Activated naive CD8-positive, alpha-beta T cell treated with anti-CD3 and anti-CD28 coated beads for 36 hours (primary cell): ENCODE measurements around the gene ARHGEF16. TPM values are rescaled to one million over a fixed set of nuclear protein-coding genes. Genes with fewer than 3 reads are reported as not detected.

ENCODE experiments used
- DNase-seq: peaks from one replicate; pipeline ENCODE4 v3.0.0; 2021
- H3K27ac Mint-ChIP-seq: one replicate; pipeline ENCODE4 v1.8.0; 2022; ENCODE audit warnings: mild to moderate bottlenecking, moderate library complexity, mixed read lengths
- H3K27me3 Mint-ChIP-seq: one replicate; pipeline ENCODE4 v1.8.0; 2022; ENCODE audit warnings: mild to moderate bottlenecking, mixed read lengths
- H3K36me3 Mint-ChIP-seq: one replicate; pipeline ENCODE4 v1.8.0; 2021; ENCODE audit warnings: mild to moderate bottlenecking, mixed read lengths
- H3K4me1 Mint-ChIP-seq: one replicate; pipeline ENCODE4 v1.8.0; 2021; ENCODE audit warnings: mixed read lengths
- H3K4me3 Mint-ChIP-seq: one replicate; pipeline ENCODE4 v1.8.0; 2022; ENCODE audit warnings: mild to moderate bottlenecking, moderate library complexity, mixed read lengths
- H3K9me3 Mint-ChIP-seq: one replicate; pipeline ENCODE4 v1.8.0; 2022; ENCODE audit warnings: mixed read lengths
- total RNA-seq, 2 experiments: library from RNA; stranded (reverse); gene quantifications; one replicate each; pipeline ENCODE4 v1.2.3, GENCODE V29; 2021

Gene ARHGEF16
- total RNA-seq, 2 experiments from 2014 or later: 0.12 TPM; not detected in 1

GRCh38 chr1:3521426-3521825 lies 67.0 kb downstream of the ARHGEF16 start:
- Mint-ChIP-seq H3K4me3 (no peak overlapping the region), H3K27me3 (no peaks in the 10 kb centered on the region), H3K27ac (no peak overlapping the region), H3K4me1 (no peaks in the 10 kb centered on the region), H3K36me3 (no peaks in the 10 kb centered on the region), H3K9me3 (no peaks in the 10 kb centered on the region)
- DNase-seq: no peak

DNA sequence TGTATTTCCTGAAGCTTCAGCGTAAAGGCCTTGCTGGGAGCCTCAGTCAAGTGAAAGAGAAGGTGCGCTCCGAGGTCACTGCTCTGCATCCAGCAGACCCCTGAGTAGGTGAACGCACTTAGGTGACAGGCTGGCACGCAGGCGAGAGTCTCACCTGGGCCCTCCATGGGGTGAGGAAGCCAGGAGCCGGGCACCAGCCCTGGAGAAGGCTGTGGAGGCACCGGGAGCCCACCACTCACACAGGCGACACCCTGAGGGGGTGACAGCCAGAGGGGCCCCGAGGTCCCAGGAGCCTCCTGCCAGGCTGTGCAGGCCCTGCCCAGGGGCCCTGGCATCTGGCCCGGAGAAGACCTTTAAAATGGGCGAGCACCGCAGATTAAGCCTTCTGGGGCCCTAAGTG lies 67.6 kb downstream of the ARHGEF16 start:
- Mint-ChIP-seq H3K36me3 (no peaks in the 10 kb centered on the region), H3K27ac (no peak overlapping the region), H3K9me3 (no peaks in the 10 kb centered on the region), H3K4me3 (no peak overlapping the region), H3K27me3 (no peaks in the 10 kb centered on the region), H3K4me1 (no peaks in the 10 kb centered on the region)
- DNase-seq: no peak

GRCh38 chr1:3522564-3523265 lies 68.2 kb downstream of the ARHGEF16 start:
- no peaks in the 10 kb centered on the region for H3K4me1 Mint-ChIP-seq
- H3K36me3 Mint-ChIP-seq: no peaks in the 10 kb centered on the region
- H3K27me3 Mint-ChIP-seq: no peaks in the 10 kb centered on the region
- no peak for DNase-seq
- no peak overlapping the region for H3K27ac Mint-ChIP-seq
- no peaks in the 10 kb centered on the region for H3K9me3 Mint-ChIP-seq
- H3K4me3 Mint-ChIP-seq: no peak overlapping the region

DNA sequence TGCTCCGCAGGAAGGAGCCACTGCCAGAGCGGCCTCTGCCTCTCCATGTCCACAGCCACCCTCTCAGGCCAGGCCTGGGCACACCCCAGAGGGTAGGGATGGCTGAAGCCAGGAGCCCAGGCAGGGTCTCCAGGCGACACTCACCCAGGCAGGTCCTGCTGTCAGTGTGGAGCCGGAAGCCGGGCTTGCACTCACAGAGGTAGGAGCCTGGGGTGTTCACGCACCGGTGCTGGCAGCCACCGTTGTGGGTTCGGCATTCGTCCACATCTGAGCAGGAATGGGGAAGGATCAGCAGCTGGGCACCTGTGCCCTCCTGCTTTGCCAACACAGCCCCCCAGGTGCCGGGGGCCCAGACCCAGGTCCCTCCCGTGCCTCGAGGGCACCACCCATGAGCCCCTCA lies 69.5 kb downstream of the ARHGEF16 start:
- no peak for DNase-seq
- no peaks in the 10 kb centered on the region for H3K4me1 Mint-ChIP-seq
- H3K9me3 Mint-ChIP-seq: no peaks in the 10 kb centered on the region
- no peak overlapping the region for H3K27ac Mint-ChIP-seq
- H3K27me3 Mint-ChIP-seq: no peaks in the 10 kb centered on the region
- no peak overlapping the region for H3K4me3 Mint-ChIP-seq
- no peaks in the 10 kb centered on the region for H3K36me3 Mint-ChIP-seq

- Mint-ChIP-seq H3K27me3 (no peaks in the 10 kb centered on the region), H3K9me3 (no peaks in the 10 kb centered on the region), H3K4me1 (no peaks in the 10 kb centered on the region), H3K4me3 (no peak overlapping the region), H3K36me3 (no peaks in the 10 kb centered on the region), H3K27ac (no peak overlapping the region)
- no peak for DNase-seq
Measured at GRCh38 chr1:3524556-3525203, 70.2 kb downstream of the ARHGEF16 start.

DNA sequence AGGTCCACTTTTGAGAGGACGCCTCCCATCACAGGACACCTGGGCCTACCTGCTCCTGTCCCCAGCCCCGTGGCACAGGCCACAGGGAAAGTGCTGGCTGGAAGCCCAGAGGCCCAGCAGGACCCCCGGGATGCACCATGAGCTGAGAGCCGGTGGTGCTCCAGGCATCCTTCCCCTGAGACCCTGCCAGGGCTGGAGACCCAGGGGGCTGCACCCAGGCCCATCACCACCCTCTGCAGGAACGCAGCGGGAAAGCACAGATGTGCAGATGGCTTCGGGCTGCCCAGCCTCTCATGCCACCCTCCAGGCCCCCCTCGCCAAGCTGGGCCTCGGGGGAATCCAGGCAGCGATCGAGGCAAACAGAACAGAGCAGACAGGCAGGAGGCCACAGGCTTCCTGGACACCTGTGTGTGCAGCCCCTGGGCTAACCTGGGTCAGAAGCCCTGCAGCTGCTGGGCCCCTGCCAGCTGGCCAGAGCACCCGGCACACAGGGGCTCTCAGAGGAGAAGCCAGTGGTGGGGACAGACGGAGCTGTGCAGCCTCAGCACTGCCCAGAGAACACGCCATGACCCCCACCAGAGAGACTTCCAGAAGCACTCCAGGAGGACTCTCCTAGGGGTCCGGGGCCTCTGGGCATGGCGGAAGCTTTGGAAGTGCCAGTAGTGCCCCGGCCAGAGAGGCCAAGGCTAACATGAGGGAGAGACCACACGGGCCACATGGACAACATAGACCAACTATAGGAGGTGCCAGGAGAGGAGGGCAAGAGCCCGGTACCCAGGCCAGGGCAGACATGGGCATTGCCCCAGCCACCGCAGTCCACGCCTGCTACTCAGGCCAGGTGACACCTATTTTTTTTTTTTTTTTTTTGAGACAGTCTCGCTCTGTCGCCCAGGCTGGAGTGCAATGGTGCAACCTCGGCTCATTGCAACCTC lies 71.4 kb downstream of the ARHGEF16 start:
- Mint-ChIP-seq H3K9me3 (no peaks in the 10 kb centered on the region), H3K4me3 (no peak overlapping the region), H3K27me3 (no peaks in the 10 kb centered on the region), H3K27ac (no peak overlapping the region), H3K36me3 (no peaks in the 10 kb centered on the region), H3K4me1 (peaks cover 4% of the 10 kb centered on the region)
- DNase-seq: no peak

- Mint-ChIP-seq H3K4me3 (no peak overlapping the region), H3K27ac (no peak overlapping the region)
Measured at GRCh38 chr1:3527774-3528173, 73.3 kb downstream of the ARHGEF16 start.

DNA sequence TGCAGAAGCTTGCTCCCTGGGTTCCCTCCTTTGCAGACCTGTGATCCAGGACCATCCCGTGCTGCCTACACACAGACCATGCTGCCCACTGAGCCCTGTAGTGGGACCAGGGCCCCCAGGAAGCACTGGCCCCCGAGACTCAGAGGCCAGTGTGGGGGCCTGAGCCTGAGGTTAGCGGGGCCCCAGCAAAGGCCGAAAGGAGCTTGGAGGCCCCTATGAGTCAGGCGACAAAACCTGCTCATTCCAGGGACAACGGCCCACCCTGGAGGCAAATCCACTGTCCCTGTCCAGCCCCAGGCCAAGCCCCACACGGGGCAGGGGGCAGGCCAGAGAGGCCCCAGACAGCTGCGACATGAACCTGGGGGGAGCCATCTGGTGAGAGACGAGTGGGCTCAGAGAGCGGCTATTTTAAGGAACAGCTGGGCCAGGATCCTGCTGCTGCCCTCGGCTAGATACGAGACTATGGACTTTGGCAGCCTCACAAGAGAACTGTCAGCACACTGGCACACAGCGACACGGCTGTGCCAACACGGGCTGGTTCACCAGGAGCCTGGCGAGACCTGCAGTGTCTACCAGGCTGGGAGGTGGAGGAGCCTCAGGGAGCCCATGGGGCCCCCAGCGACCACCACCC lies 74.7 kb downstream of the ARHGEF16 start:
- Mint-ChIP-seq H3K36me3 (no peaks in the 10 kb centered on the region), H3K27ac (no peak overlapping the region), H3K4me3 (no peak overlapping the region), H3K27me3 (no peaks in the 10 kb centered on the region), H3K4me1 (peaks cover 6% of the 10 kb centered on the region), H3K9me3 (no peaks in the 10 kb centered on the region)
- no peak for DNase-seq

More at GRCh38 chr1:3527774-3528173, 73.3 kb downstream of the ARHGEF16 start:
- Mint-ChIP-seq H3K36me3 (no peaks in the 10 kb centered on the region), H3K9me3 (no peaks in the 10 kb centered on the region), H3K4me1 (peaks cover 6% of the 10 kb centered on the region), H3K27me3 (no peaks in the 10 kb centered on the region)
- no peak for DNase-seq

DNA sequence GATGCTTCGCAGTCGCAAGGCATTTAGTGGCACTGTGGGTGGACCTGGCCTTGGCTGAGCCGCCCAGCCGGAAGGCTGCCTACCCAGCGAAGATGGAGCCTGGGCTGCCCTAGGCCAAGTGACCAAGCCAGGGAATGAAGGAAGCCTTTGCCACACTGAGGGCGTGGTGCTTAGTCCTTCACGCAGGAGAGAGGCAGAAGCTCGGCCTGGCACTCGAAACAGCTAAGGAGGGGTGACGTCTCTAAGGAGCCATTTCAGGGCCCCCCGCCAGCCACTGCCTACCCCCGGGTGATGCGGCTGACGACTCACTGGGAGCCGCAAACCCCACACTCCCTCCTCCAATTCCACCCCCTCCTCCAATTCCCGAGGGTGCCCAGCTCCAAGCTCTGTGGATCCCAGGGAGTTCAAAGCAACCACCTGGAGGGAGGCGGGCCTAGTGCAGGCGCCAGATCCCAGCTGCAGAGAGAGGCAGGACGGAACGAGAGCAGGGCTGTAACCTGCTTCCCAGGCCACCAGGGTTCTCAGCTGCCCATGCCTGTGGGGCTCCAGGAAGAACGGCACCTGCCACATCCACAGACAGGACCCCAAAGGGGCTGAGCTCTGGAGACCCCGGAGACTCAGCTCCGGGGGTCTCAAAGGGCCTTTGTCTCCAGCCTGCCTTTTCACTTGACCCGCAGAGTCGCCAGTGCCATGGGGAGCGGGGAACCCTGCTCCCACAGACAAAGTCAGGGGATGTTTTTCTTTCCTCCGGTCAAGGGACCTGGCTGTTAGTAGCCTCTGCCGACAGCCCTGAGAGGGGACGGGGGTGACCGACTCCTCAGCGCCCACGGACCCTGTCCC lies 75.8 kb downstream of the ARHGEF16 start:
- Mint-ChIP-seq H3K9me3 (no peaks in the 10 kb centered on the region), H3K4me1 (peaks cover 6% of the 10 kb centered on the region), H3K27ac (no peak overlapping the region), H3K36me3 (no peaks in the 10 kb centered on the region), H3K4me3 (peak overlapping the region; percentile 71), H3K27me3 (no peaks in the 10 kb centered on the region)
- no peak for DNase-seq

Other genes with a start within 250 kb of the ARHGEF16 start
- 1 to 10 TPM; 1.7 to 2.5 TPM for gene MEGF6, start 156.8 kb downstream of the ARHGEF16 start, total RNA-seq
- 1 to 10 TPM; 9.5 to 10.0 TPM for gene TPRG1L, start 170.3 kb downstream of the ARHGEF16 start, total RNA-seq
- gene WRAP73, start 195.4 kb downstream of the ARHGEF16 start, total RNA-seq: 10 to 100 TPM; 30.2 to 31.2 TPM
- under 1 TPM; 0.50 to 0.58 TPM for gene TP73, start 197.9 kb downstream of the ARHGEF16 start, total RNA-seq